ENCODE measurements around the gene ANKLE1.

GRCh38 chr19:17263712-17264640 is 17.7 kb upstream of the ANKLE1 start:
- no peak for TF ChIP-seq CTCF (conservative IDR thresholded peaks at IDR 0.05 in 1 of 2, IDR thresholded peaks at IDR 0.05 in 1 of 2; ENCODE audit: low read depth in 1 of 2, low read length in 2 of 2)
- no peak for TF ChIP-seq EZH2 (IDR thresholded peaks at IDR 0.05; ENCODE audit: low read length, missing control alignments)

All from fibroblast of lung (primary cell).